HG03097 (cell line): ENCODE data around the gene PANK2.
"Not testable (repeated sequence)": the region's sequence is repeated elsewhere in the genome, so short reads cannot be mapped to it uniquely, and the experiment has no call there.

ENCODE experiments used
- ATAC-seq: cut with Tn5 transposase; IDR thresholded peaks from one replicate; pipeline ENCODE4 v1.9.1; 2021; ENCODE audit not compliant: unreplicated experiment, low FRiP score

PANK2 gene

GRCh38 chr20:3925113-3925695 lies 36.0 kb downstream of the PANK2 start:
- ATAC-seq: no peak

- no peak for ATAC-seq
Measured at GRCh38 chr20:3925899-3926638, 36.9 kb downstream of the PANK2 start.

GRCh38 chr20:3927486-3928291 lies 38.5 kb downstream of the PANK2 start:
- no peak for ATAC-seq

GRCh38 chr20:3929713-3930060 lies 40.5 kb downstream of the PANK2 start:
- no peak for ATAC-seq

- ATAC-seq: no peak
Measured at GRCh38 chr20:3930265-3931206, 41.3 kb downstream of the PANK2 start.

GRCh38 chr20:3931664-3932063 lies 42.5 kb downstream of the PANK2 start:
- ATAC-seq: no peak

- ATAC-seq: no peak
Measured at GRCh38 chr20:3932277-3932676, 43.1 kb downstream of the PANK2 start.

GRCh38 chr20:3932681-3933080 lies 43.5 kb downstream of the PANK2 start:
- ATAC-seq: no peak

GRCh38 chr20:3933218-3933617 lies 44.0 kb downstream of the PANK2 start:
- no peak for ATAC-seq

- no peak for ATAC-seq
Measured at GRCh38 chr20:3934624-3935023, 45.4 kb downstream of the PANK2 start.

- ATAC-seq: no peak
Measured at GRCh38 chr20:3935295-3935955, 46.2 kb downstream of the PANK2 start.

- no peak for ATAC-seq
Measured at GRCh38 chr20:3935956-3936340, 46.8 kb downstream of the PANK2 start.

- no peak for ATAC-seq
Measured at GRCh38 chr20:3937618-3938017, 48.4 kb downstream of the PANK2 start.

- no peak for ATAC-seq
Measured at GRCh38 chr20:3940905-3941304, 51.7 kb downstream of the PANK2 start.

- ATAC-seq: not testable (repeated sequence)
Measured at GRCh38 chr20:3946666-3947065, 57.5 kb downstream of the PANK2 start.

- ATAC-seq: no peak
Measured at GRCh38 chr20:3964719-3965118, 75.5 kb downstream of the PANK2 start.

- no peak for ATAC-seq
Measured at GRCh38 chr20:3966571-3966970, 77.4 kb downstream of the PANK2 start.

GRCh38 chr20:3970016-3970415 lies 80.8 kb downstream of the PANK2 start:
- no peak for ATAC-seq

- ATAC-seq: no peak
Measured at GRCh38 chr20:3971145-3971544, 82.0 kb downstream of the PANK2 start.

GRCh38 chr20:3972161-3972560 lies 83.0 kb downstream of the PANK2 start:
- no peak for ATAC-seq
